Fibroblast of lung (primary cell): ENCODE measurements around the gene FLNA. TPM values are rescaled to one million over a fixed set of nuclear protein-coding genes. Genes with fewer than 3 reads are reported as not detected.

Source experiments
- DNase-seq, 2 donors: peaks; one replicate each; pipeline versions ENCODE4 v3.0.0 to v3.0.0-alpha.2; 2010; ENCODE audit warnings: low read depth in 2 of 2
- H2AFZ ChIP-seq: 2 replicates; pipeline ENCODE4 v1.5.1; 2012; ENCODE audit warnings: low read length, control low read depth, inconsistent platforms
- H3K27ac ChIP-seq: 2 replicates; pipeline ENCODE4 v1.5.1; 2011; ENCODE audit warnings: low read length, control low read depth; ENCODE audit not compliant: insufficient read depth
- H3K27me3 ChIP-seq: 2 replicates; pipeline ENCODE4 v1.5.1; 2011; ENCODE audit warnings: mild to moderate bottlenecking, low read length; ENCODE audit not compliant: control insufficient read depth, insufficient read depth
- H3K36me3 ChIP-seq: 2 replicates; pipeline ENCODE4 v1.5.1; 2011; ENCODE audit warnings: low read length; ENCODE audit not compliant: control insufficient read depth, insufficient read depth
- H3K4me1 ChIP-seq: 2 replicates; pipeline ENCODE4 v1.5.1; 2011; ENCODE audit warnings: low read length; ENCODE audit not compliant: control insufficient read depth, insufficient read depth; ENCODE audit errors: extremely low read depth
- H3K4me2 ChIP-seq: 2 replicates; pipeline ENCODE4 v1.5.1; 2011; ENCODE audit warnings: low read length, control low read depth; ENCODE audit not compliant: insufficient read depth; ENCODE audit errors: extremely low read depth
- H3K4me3 ChIP-seq, 4 experiments: fragments of 200-600 bp in 1 of 4; sonication (generic) in 1 of 4; replicated peaks in 1 of 4; 2 replicates each; pipeline ENCODE4 v1.5.1; 2011 to 2016; ENCODE audit warnings: low read length in 4 of 4, low read depth in 3 of 4, mild to moderate bottlenecking in 3 of 4, control low read depth in 2 of 4, inconsistent platforms in 1 of 4, mixed read lengths in 1 of 4; ENCODE audit not compliant: insufficient read depth in 1 of 4; ENCODE audit errors: control extremely low read depth in 1 of 4
- H3K79me2 ChIP-seq: 2 replicates; pipeline ENCODE4 v1.5.1; 2012; ENCODE audit warnings: mild to moderate bottlenecking, low read length, inconsistent platforms; ENCODE audit not compliant: control insufficient read depth, insufficient read depth
- H3K9ac ChIP-seq: 2 replicates; pipeline ENCODE4 v1.5.1; 2011; ENCODE audit warnings: mild to moderate bottlenecking, low read length, control low read depth; ENCODE audit not compliant: insufficient read depth
- H3K9me3 ChIP-seq: 2 replicates; pipeline ENCODE4 v1.5.1; 2012; ENCODE audit warnings: low read depth, low read length; ENCODE audit not compliant: control insufficient read depth, insufficient read depth
- H4K20me1 ChIP-seq: 2 replicates; pipeline ENCODE4 v1.5.1; 2011; ENCODE audit warnings: low read length; ENCODE audit not compliant: control insufficient read depth, insufficient read depth; ENCODE audit errors: extremely low read depth
- EZH2 ChIP-seq: IDR thresholded peaks from 2 replicates; pipeline ENCODE4 v1.5.1; 2012; ENCODE audit warnings: low read length, control low read depth, mild to moderate bottlenecking; ENCODE audit errors: missing control alignments
- polyA plus RNA-seq, 2 donors: library from polyadenylated mRNA; depleted of rRNA in 1 of 2; stranded (reverse) in 1 of 2; unstranded in 1 of 2; fragments of >200 nt; gene quantifications; 2 replicates each; pipeline ENCODE4 v1.2.1, GENCODE V29; 2011 to 2012; ENCODE audit warnings: missing spikeins in 1 of 2
- total RNA-seq: library from RNA; depleted of rRNA; stranded (reverse); fragments of >200 nt; gene quantifications from 2 replicates; pipeline ENCODE4 v1.2.1, GENCODE V29; 2014
- TF ChIP-seq, protein P1 (sequence below), 2 donors: IDR thresholded peaks in 1 of 2; conservative IDR thresholded peaks in 1 of 2; 1 replicate in 1 of 2; 2 replicates in 1 of 2; pipeline ENCODE4 v1.5.1; 2011 to 2012; ENCODE audit warnings: low read length in 2 of 2, control low read depth in 1 of 2, inconsistent platforms in 1 of 2, low read depth in 1 of 2, mild to moderate bottlenecking in 1 of 2

FLNA gene
- total and polyA plus RNA-seq, 2 donors (not counting 1 experiment from before 2014, with no cell fraction given), result 799 to 2,728 TPM

DNA sequence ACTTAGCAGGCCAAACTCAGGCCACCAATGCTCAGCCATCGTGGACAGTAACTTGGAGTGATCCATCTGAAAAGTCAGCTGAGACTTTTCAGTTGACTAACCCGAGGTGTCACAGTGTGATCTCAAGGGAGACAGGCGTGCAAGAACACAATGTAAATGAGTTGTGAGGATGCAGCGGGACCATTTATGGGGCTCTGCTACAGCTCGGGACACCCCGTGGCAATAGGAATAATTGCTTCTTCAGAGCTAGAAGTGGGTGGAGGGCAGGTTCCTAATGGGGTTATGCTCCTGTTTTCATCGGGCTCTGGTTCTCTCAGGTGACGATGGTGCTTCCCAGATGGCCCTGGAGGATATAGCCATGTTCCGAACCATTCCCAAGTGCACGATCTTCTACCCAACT, 51.5 kb downstream of the FLNA start:
- Histone ChIP-seq H3K27ac (no peak overlapping the region), H3K27me3 (peaks cover 5% of the 10 kb centered on the region), H2AFZ (no peak overlapping the region), H3K36me3 (no peaks in the 10 kb centered on the region), H3K9me3 (no peaks in the 10 kb centered on the region), H3K79me2 (no peaks in the 10 kb centered on the region), H3K4me3 (no peak overlapping the region), H3K4me1 (no peaks in the 10 kb centered on the region), H3K4me2 (no peak overlapping the region), H4K20me1 (no peaks in the 10 kb centered on the region), H3K9ac (no peak overlapping the region)
- no peak for DNase-seq
- TF ChIP-seq EZH2, result no peak
- TF ChIP-seq, protein P1, sequence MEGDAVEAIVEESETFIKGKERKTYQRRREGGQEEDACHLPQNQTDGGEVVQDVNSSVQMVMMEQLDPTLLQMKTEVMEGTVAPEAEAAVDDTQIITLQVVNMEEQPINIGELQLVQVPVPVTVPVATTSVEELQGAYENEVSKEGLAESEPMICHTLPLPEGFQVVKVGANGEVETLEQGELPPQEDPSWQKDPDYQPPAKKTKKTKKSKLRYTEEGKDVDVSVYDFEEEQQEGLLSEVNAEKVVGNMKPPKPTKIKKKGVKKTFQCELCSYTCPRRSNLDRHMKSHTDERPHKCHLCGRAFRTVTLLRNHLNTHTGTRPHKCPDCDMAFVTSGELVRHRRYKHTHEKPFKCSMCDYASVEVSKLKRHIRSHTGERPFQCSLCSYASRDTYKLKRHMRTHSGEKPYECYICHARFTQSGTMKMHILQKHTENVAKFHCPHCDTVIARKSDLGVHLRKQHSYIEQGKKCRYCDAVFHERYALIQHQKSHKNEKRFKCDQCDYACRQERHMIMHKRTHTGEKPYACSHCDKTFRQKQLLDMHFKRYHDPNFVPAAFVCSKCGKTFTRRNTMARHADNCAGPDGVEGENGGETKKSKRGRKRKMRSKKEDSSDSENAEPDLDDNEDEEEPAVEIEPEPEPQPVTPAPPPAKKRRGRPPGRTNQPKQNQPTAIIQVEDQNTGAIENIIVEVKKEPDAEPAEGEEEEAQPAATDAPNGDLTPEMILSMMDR (conservative IDR thresholded peaks at IDR 0.05 in 1 of 2, IDR thresholded peaks at IDR 0.05 in 1 of 2; ENCODE audit: low read depth in 1 of 2, low read length in 2 of 2), result no peak

DNA sequence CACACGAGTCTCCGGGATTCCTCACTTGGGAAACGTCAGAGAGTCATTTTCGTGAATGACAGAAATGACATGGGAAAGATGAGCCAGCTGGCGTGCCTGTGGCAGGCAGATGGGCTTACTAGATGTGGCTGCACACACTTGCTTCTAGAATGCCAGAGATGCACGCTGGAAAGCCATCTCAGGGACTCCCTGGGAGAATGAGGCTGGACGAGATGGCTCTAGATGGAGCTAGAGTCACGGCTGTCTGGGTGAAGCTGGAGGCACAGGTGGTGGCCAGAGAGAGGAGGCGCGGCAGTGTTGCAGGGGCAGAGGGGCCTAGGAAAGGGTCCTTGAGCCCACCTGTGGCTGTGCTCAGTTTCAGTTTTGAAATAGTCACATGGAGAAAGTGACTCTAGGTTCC, 52.8 kb downstream of the FLNA start:
- H3K9ac ChIP-seq, result no peak overlapping the region
- TF ChIP-seq, protein P1 (conservative IDR thresholded peaks at IDR 0.05 in 1 of 2, IDR thresholded peaks at IDR 0.05 in 1 of 2; ENCODE audit: low read depth in 1 of 2, low read length in 2 of 2), result peak in 1 of 2 donors; percentile 11
- no peak for TF ChIP-seq EZH2
- H3K4me3 ChIP-seq, result no peak overlapping the region
- DNase-seq, result no peak
- H3K27ac ChIP-seq, result no peak overlapping the region
- H3K27me3 ChIP-seq, result no peaks in the 10 kb centered on the region
- no peaks in the 10 kb centered on the region for H3K4me1 ChIP-seq
- H3K36me3 ChIP-seq, result no peaks in the 10 kb centered on the region
- no peaks in the 10 kb centered on the region for H4K20me1 ChIP-seq
- no peak overlapping the region for H2AFZ ChIP-seq
- no peaks in the 10 kb centered on the region for H3K9me3 ChIP-seq
- no peak overlapping the region for H3K4me2 ChIP-seq
- no peaks in the 10 kb centered on the region for H3K79me2 ChIP-seq

DNA sequence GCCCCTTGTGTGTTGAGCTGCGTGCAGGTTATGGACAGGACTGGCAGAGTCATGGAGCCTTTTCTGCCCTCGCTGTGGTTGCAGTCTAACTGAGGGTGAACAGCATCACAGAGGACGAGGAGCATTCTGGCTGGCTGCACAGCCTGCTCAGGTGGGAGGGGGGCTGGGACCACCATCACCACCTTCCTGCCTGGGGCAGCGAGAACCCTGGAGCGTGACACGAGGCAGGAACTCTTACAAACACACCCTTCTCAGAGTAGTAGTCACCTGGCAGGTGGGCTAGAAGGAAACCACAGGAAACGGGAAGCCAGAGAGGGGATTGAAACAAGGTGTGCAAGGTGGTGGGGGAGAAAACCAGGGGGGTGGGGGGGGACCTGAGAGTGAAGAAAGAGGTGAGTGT, 53.3 kb downstream of the FLNA start:
- Histone ChIP-seq H4K20me1 (no peaks in the 10 kb centered on the region), H3K27me3 (no peaks in the 10 kb centered on the region), H3K4me2 (no peak overlapping the region), H3K9ac (no peak overlapping the region), H3K4me3 (no peak overlapping the region), H3K36me3 (no peaks in the 10 kb centered on the region), H3K79me2 (no peaks in the 10 kb centered on the region), H3K4me1 (no peaks in the 10 kb centered on the region), H3K27ac (no peak overlapping the region), H3K9me3 (no peaks in the 10 kb centered on the region), H2AFZ (no peak overlapping the region)
- TF ChIP-seq, protein P1 (conservative IDR thresholded peaks at IDR 0.05 in 1 of 2, IDR thresholded peaks at IDR 0.05 in 1 of 2; ENCODE audit: low read depth in 1 of 2, low read length in 2 of 2), result no peak
- no peak for DNase-seq
